Prostate gland (tissue), 2 donors: ENCODE data around the gene DMD. TPM values are rescaled to one million over a fixed set of nuclear protein-coding genes. Genes with fewer than 3 reads are reported as not detected.

Experiments
- DNase-seq: peaks from one replicate; pipeline ENCODE4 v3.0.0-alpha.2; 2019; ENCODE audit warnings: low spot score
- H3K27ac ChIP-seq, 2 donors: fragments of 200-600 bp; sonication (generic); 2 replicates each; pipeline ENCODE4 v1.5.1; 2017 to 2019
- H3K27me3 ChIP-seq: fragments of 200-600 bp; sonication (generic); replicated peaks from 2 replicates; pipeline ENCODE4 v1.5.1; 2019; ENCODE audit not compliant: insufficient read depth
- H3K36me3 ChIP-seq, 2 donors: fragments of 200-600 bp; sonication (generic); 1 replicate in 1 of 2; 2 replicates in 1 of 2; pipeline versions ENCODE4 v1.5.1 to v1.8.1; 2017 to 2019
- H3K4me1 ChIP-seq: fragments of 200-600 bp; sonication (generic); replicated peaks from 2 replicates; pipeline ENCODE4 v1.5.1; 2019
- H3K4me3 ChIP-seq, 2 donors: fragments of 200-600 bp; sonication (generic); 2 replicates each; pipeline ENCODE4 v1.5.1; 2017 to 2019
- H3K9me3 ChIP-seq: fragments of 200-600 bp; sonication (generic); 2 replicates; pipeline ENCODE4 v1.5.1; 2017
- CTCF ChIP-seq, 4 experiments: fragments of 200-600 bp in 2 of 4; fragments of 450-650 bp in 2 of 4; sonication (generic) in 2 of 4; IDR thresholded peaks; 1 replicate in 3 of 4; 2 replicates in 1 of 4; pipeline ENCODE4 v1.5.1; 2016 to 2019; ENCODE audit warnings: antibody characterized with exemption in 4 of 4, mild to moderate bottlenecking in 2 of 4, moderate library complexity in 2 of 4
- POLR2A ChIP-seq: fragments of 450-650 bp; IDR thresholded peaks from one replicate; pipeline ENCODE4 v1.6.1; 2016; ENCODE audit warnings: antibody characterized with exemption, mild to moderate bottlenecking
- POLR2AphosphoS5 ChIP-seq: sonication (generic); formaldehyde crosslinking; IDR thresholded peaks from one replicate; pipeline ENCODE4 v1.6.1; 2017; ENCODE audit warnings: antibody characterized with exemption
- WGBS: methylation state at CpG from one replicate; pipeline ENCODE4 v1.1.5; 2018; 5-methylcytosine and 5-hydroxymethylcytosine counted together
- intact Hi-C: fragments of 100-400 bp; cut with DNase I; formaldehyde crosslinking; loops from one replicate; pipeline ENCODE4 v1.14.2; 2022
- total RNA-seq, 2 donors: library from RNA; depleted of rRNA; stranded (reverse); fragments of >200 nt; gene quantifications; one replicate each; pipeline ENCODE4 v1.1.0, GENCODE V29; 2016

DMD gene
- total RNA-seq, 2 donors from 2014 or later: 17.6 to 34.8 TPM

- intact Hi-C loops: no loop called here
- WGBS: 35% methylated on average over 2 of the region's 2 CpGs
- DNase-seq: no peak
- TF ChIP-seq CTCF (IDR thresholded peaks at IDR 0.05) (no peak), POLR2A (no peak), POLR2AphosphoS5 (no peak)
- no peak overlapping the region for H3K4me3 ChIP-seq
- H3K4me1 ChIP-seq: no peaks in the 10 kb centered on the region
- no peaks in the 10 kb centered on the region for H3K9me3 ChIP-seq
- H3K36me3 ChIP-seq: no peaks in the 10 kb centered on the region
- no peaks in the 10 kb centered on the region for H3K27me3 ChIP-seq
- H3K27ac ChIP-seq: no peak overlapping the region
These were observed 1026.2 kb downstream of the DMD start for GRCh38 chrX:32185160-32185559.

DNA sequence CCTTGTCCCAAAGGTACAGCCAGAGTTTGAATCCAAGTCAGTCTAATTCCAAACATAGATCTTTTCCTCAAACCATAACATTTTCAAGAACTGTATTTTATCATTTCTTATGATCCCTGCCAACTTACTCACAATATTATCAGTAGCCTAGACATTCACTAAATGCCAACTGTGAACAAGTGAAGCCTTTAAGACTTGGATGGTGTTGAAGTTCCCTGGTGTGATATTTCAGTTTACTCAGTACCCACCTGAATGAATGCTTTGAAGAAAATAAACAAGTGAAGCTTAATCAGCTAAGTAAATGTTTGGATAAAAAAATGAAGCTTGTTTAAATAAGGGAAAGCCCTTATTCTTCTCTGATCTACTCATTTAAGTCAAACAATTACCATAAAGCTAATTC, 1028.3 kb downstream of the DMD start:
- Histone ChIP-seq H3K4me3 (no peak overlapping the region), H3K27ac (no peak overlapping the region), H3K9me3 (no peaks in the 10 kb centered on the region), H3K36me3 (no peaks in the 10 kb centered on the region), H3K4me1 (no peaks in the 10 kb centered on the region), H3K27me3 (no peaks in the 10 kb centered on the region)
- intact Hi-C loops: no loop called here
- DNase-seq: no peak
- no peak for TF ChIP-seq POLR2A
- TF ChIP-seq POLR2AphosphoS5: no peak
- no peak for TF ChIP-seq CTCF (IDR thresholded peaks at IDR 0.05)

- intact Hi-C loops: no loop called here
- no peak for TF ChIP-seq CTCF (IDR thresholded peaks at IDR 0.05)
- no peak for TF ChIP-seq POLR2AphosphoS5
- Histone ChIP-seq H3K4me3 (no peak overlapping the region), H3K9me3 (no peaks in the 10 kb centered on the region), H3K36me3 (no peaks in the 10 kb centered on the region), H3K4me1 (no peaks in the 10 kb centered on the region), H3K27ac (no peak overlapping the region), H3K27me3 (no peaks in the 10 kb centered on the region)
- no peak for DNase-seq
- 92% methylated on average over 5 of the region's 5 CpGs for WGBS
These were observed 1034.8 kb downstream of the DMD start for GRCh38 chrX:32176510-32176909.

DNA sequence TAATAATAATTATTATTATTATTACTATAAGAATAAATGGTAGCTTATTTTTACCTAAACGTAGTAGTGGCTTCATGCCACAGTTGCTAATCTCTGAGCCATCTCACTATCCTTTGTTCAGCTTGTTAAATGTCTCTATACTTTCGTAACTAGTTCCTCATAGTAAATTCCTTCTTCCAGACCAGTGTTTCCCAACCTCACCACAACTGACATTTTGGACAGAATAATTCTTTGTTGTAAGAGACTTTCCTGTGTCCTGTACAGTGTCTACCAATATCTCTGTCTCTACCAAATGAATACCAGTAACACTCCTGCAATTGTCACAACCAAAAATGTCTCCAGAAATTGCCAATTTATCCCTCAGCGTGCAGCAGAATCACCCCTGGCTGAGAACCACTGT, 1040.9 kb downstream of the DMD start:
- no peak for DNase-seq
- no peak for TF ChIP-seq CTCF (IDR thresholded peaks at IDR 0.05)
- TF ChIP-seq POLR2A: no peak
- no peak for TF ChIP-seq POLR2AphosphoS5
- H3K27ac ChIP-seq: no peak overlapping the region
- 46% methylated on average over 3 of the region's 3 CpGs for WGBS
- H3K4me1 ChIP-seq: no peaks in the 10 kb centered on the region
- H3K36me3 ChIP-seq: no peaks in the 10 kb centered on the region
- H3K9me3 ChIP-seq: no peaks in the 10 kb centered on the region
- H3K27me3 ChIP-seq: no peaks in the 10 kb centered on the region
- H3K4me3 ChIP-seq: no peak overlapping the region
- intact Hi-C loops: no loop called here

DNA sequence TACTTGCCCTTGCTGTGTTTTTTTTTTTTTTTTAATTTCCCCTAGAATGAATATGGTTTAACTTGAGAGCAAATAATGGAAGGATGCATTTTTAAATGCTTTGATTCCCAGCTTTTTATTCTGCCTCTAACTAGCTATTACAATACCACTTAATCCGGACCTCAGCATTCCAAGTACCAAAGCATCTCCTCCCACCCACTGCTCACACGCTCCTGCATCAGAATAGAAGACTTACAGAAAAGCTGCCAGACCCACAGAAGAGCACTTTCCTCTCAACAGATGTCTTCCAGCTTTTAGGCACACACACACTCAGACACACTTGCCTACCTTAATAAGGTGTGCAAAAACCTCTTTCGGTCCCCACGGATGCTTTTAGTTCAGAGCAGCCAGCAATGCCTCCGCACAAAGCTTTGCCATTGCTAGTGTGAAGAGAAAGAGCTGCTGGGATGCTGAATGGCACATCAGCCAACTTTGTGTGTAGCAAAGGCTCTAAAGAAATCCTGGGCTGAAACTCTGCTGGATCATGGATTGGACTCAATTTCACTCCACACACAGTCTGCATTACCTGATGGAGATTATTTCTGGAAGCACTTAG, 1056.2 kb downstream of the DMD start:
- intact Hi-C loops: no loop called here
- Histone ChIP-seq H3K4me3 (no peak overlapping the region), H3K4me1 (no peaks in the 10 kb centered on the region), H3K9me3 (no peaks in the 10 kb centered on the region), H3K36me3 (no peaks in the 10 kb centered on the region), H3K27ac (no peak overlapping the region), H3K27me3 (no peaks in the 10 kb centered on the region)
- DNase-seq: no peak
- TF ChIP-seq POLR2A (no peak), POLR2AphosphoS5 (no peak), CTCF (IDR thresholded peaks at IDR 0.05) (no peak)
- 19% methylated on average over 5 of the region's 5 CpGs for WGBS
